ENCODE measurements around the gene DCAKD.

Gene DCAKD

DNA sequence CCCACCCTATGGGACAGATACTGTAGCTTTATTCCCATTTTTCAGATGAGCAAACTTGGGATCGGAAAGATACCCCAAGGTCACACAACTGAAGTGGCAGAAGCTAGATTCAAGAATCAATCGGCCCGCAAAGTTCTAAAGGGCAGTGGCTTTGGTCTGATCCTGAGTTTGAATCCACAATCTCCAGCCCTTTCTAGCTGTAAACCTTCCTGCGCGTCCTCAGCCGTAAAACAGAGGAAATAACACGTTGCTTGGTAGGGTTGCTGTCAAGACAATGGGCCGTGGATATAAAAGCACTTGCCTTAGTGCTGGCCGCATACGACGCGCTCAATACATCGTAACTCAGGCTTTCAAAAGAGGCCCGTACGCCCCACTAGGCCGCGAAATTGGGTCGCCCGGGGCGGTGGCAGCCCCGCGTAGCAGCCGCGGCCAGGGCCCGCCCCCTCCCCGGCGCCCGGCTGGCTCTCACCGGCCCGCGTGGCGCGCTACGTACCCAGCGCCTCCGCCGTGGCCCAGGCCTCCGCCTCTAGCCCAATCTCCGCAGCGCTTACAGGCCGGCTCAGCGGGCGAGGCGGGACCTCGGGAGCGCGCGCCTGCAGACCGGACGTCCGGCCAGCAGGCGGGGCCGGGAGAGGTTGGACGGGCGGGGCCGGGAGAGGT is at the start of gene DCAKD:
Gene DCAKD, minus strand, starts transcription at position 573 of the 660 bp plus-strand sequence. CDS start 16,747 bp downstream, outside the sequence.
- peak; percentile 99 for DNase-seq (ENCODE audit: low read depth, low spot score)

- DNase-seq (ENCODE audit: low read depth, low spot score), result peak; percentile 92
Measured at GRCh38 chr17:45098869-45099616, 47.6 kb upstream of the DCAKD start.

DNA sequence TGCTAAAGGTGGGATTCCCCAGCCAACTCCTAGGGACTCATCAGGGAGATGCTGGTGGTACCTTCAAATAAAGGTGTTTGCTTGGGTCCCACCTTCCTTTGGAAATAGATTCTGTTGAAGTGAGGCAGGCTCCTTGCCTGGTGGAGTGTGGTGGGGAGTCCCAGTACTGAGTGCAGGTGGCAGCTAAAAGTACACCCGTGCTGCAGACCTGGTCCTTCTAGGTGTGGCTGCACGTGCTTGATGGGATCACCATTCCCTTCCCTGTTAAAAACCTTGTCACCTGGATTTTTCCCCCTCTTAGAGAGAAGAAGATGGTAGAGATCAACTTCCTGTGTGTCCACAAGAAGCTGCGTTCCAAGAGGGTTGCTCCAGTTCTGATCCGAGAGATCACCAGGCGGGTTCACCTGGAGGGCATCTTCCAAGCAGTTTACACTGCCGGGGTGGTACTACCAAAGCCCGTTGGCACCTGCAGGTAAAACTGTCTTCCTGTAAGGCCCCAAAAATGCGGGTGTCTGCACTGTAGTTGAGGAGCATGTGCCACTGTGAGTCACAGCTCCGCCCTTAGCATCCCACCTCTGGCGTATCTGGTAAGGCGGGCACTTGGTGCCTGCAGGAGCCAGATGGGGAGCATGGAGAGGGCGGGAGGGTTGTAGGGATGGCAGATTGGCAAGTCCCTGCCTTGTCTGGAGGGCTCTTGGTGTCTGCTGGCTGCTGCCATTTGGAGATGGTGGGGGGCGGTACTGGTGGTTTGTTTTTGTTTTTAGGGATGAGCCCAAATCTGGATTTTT is 46.8 kb upstream of the DCAKD start:
- no peak for DNase-seq (ENCODE audit: low read depth, low spot score)

GRCh38 chr17:45096926-45097325 is 45.5 kb upstream of the DCAKD start:
- DNase-seq (ENCODE audit: low read depth, low spot score), result no peak

DNA sequence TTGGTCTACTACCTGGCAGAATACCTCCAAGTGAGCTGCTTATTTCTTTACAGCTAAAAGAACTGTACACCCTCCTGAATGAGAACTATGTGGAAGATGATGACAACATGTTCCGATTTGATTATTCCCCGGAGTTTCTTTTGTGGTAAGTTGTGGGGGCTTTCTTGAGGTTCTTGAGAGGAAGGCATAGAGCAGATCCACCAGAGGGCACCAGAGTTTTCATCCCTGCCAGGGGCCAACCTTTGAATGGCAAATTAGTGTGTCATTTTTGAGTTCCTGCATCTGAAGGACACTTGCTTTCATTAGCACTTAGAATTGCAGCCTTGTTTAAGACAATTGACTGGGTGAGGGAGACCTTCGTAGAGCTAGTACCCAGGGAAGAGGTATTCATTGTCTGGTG is 44.7 kb upstream of the DCAKD start:
- peak; percentile 64 for DNase-seq (ENCODE audit: low read depth, low spot score)

- peak; percentile 74 for DNase-seq (ENCODE audit: low read depth, low spot score)
Measured at GRCh38 chr17:45093444-45094110, 42.1 kb upstream of the DCAKD start.

DNA sequence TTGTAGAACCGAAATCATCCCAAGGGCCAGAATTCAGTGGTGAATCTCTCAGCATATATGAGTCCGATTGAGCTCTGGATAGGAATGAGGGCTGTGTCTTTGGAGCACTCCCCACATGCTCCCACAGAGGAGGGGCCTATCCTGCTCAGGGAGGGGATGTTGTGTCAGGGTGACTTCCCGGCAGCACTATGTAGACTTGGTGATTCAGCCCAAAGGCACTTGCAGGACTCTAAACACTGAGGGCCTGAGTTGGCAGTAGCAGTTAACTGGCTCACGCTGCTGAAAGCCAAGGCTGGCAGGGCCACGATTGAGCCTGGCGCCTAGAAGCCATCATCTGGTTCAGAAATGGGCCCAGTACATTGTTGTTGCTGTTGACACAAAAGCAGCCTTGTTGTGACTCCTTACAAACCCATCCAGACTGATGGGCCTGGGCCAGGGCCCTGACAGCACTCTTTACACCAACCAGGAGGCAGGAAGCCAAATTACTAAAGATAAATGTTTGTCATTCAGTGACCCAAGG is 41.5 kb upstream of the DCAKD start:
- peak; percentile 98 for DNase-seq (ENCODE audit: low read depth, low spot score)

DNA sequence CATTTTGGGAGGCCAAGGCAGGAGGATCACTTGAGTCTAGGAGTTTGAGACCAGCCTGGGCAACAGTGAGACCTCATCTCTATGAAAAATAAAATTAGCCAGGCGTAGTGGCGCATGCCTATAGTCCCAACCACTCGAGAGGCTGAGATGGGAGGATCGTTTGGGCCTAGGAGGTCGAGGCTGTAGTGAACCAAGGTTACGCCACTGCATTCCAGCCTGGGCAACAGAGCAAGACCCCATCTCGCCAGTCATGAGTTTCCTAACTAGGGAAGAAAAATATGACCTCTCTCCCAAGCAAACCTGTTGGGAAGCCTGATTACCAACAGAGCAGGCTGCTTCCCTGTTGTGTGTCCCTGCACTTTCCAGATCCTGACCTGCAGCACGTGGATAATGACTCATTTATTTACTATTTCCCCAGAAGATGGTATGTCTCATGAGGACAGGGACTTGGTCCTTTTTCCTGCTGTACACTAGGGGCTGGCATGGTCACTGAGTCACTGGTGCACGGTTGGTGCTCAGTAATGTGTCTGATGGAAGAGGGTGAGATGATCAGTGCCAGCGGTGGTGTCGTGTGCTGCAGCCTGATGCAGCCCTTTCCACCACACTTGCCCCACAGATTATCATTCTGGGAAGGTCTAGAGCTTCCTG is 40.5 kb upstream of the DCAKD start:
- DNase-seq (ENCODE audit: low read depth, low spot score), result no peak

DNA sequence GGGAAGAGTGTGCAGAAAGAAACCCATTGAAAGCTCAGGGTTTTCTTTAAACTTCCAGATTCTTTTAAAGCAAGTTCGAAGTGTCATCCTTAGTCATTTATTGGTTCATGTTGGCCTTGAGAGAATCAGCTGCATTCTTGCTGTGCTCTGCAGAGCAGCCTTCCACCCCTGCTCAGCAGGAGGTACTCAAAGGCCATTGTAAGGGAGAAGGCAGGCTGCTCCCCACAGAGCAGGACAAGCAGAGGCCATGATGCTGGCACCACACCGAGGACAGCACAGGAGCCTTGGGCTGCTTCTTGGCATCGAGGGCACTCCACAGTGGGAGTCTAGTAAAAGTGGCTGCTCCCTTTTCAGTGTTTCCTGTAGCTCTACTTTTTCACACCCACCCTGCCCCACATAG is 39.3 kb upstream of the DCAKD start:
- DNase-seq (ENCODE audit: low read depth, low spot score), result no peak

GRCh38 chr17:45088741-45089140 is 37.3 kb upstream of the DCAKD start:
- DNase-seq (ENCODE audit: low read depth, low spot score), result no peak

- no peak for DNase-seq (ENCODE audit: low read depth, low spot score)
Measured at GRCh38 chr17:45087978-45088377, 36.5 kb upstream of the DCAKD start.

- peak; percentile 78 for DNase-seq (ENCODE audit: low read depth, low spot score)
Measured at GRCh38 chr17:45087504-45087975, 36.1 kb upstream of the DCAKD start.

DNA sequence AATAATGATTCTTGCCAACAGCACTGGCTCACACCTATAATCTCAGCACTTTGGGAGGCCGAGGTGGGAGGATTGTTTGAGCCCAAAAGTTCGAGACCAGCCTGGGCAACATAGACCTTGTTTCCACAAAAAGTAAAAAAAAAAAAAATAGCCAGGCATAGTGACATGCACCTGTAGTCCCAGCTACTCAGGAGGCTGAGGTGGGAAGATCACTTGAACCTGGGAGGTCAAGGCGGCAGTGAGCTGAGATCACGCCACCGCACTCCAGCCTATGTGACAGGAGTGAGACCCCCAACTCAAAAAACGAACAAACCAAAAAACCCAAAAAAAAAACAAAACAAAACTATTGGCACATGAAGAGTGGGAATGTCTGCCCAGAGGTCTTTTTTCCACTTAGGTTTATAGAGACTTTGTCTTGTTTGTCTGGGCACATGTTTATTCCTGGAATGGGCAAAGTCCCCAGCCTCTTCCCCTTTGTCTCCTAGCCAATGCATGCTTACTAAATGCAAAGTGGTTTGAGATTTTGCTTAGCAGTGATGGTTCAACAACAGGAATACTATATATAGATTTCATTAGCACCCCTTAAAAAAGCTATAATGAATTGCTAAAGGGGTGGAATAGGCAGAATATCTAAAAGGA is 35.6 kb upstream of the DCAKD start:
- no peak for DNase-seq (ENCODE audit: low read depth, low spot score)

DNA sequence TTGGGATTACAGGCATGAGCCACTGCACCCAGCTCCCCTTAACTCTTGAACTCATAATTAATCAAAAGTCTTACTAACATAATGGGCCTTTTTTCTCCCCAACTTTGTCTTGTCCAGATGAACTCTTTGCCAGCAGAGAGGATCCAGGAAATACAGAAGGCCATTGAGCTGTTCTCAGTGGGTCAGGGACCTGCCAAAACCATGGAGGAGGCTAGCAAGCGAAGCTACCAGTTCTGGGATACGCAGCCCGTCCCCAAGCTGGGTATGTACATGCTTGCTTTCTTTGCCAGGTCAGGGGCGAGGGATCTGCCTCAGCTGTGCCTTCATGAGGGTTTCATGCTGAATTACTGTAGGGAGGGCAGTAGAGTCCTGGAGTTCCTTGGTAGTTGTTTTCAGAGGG is 35.0 kb upstream of the DCAKD start:
- no peak for DNase-seq (ENCODE audit: low read depth, low spot score)

DNA sequence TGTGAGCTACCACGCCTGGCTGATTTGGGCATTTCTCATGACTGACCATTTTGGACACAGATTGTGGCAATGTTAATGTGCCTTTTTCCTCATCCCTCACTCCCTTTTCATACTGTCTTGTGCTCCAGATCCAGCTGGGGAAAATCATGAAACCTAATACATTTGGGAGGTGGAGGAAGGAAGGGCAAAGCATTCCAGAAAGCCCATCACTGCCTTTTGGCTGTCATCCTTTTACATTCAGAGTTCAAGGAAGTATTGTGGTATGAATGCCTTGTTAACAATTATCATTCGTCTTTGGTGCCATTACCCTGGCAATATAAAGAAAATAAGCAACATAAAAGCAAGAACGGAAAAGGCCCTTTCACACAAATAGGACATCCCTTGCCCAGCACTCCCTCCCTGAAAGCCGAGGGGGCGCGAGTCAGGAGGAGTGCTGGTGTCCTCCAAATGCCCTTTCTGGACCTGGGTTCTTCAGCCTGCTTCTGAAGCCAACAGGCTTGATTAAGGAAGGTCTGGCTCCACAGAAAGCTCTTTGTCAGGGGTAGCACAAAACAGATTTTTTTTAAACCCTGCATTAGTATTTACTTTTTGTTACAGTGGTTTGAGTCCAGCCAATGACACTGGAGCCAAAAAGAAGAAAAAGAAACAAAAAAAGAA is 29.7 kb upstream of the DCAKD start:
- DNase-seq (ENCODE audit: low read depth, low spot score), result no peak

DNA sequence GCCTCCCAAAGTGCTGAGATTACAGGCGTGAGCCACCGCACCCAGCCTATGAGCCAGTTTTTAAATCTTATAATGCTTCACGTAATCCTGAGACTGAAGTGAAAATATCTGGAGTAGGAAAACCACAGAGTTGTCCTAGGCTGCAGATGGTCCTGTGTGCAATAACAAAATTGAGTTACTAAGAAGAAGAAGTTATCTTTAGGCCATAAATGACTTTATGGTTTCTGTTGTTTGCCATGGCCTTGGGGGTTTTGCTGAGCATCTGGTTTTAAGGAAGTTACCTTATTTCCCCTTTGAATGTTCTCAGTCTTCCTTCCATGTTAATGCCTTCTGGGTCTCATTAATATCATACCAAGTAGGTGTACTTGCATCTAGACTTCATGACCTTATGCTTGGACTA is 26.2 kb upstream of the DCAKD start:
- no peak for DNase-seq (ENCODE audit: low read depth, low spot score)

DNA sequence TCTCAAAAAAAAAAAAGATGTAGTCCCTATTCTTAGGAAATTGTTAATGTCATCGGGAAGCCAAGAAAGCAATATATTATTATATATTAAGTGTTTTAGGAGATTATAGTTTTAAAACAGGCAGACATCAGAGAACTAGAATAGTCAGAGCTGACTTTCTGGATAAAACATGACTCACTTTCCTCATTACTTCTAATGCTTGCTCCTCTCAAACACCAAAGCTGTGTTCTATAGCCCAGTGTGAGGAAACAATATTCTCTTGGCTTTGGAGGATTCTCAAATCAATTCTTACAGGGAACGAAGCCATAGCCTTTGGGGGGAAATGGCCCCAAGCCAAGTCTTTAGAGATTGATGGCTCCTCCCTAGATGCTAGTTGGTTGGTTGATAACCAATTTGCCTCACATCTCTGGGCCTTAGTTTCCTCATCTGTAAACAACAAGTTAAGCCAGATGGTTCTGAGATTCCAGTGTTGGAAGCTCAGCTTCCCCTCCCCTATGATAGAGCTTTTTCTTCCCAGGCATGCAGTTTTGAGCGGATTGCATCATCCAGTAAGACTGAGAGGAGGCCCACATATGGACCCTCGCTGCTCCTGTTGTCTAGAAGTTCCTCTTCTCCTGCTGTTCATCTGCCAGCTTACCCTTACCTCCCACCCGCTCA is 22.1 kb upstream of the DCAKD start:
- DNase-seq (ENCODE audit: low read depth, low spot score), result peak; percentile 39

DNA sequence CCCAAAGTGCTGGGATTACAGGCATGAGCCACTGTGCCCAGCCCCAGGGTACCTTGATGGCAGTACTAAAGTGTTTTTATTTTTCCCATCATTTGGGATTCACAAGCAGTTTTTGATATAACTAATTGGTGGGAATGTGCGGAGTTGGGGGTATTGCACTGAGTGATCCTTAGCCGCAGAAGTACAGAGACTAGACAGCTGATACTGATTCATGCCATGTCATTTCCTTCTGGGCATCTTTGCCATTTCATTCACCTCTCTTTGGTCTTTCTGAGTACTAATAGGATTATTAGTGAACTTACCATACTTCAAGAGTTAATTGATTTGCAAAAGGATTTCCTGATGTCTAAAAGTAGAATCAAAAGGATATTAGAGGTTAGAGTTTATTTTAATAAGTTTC is 19.4 kb upstream of the DCAKD start:
- no peak for DNase-seq (ENCODE audit: low read depth, low spot score)

- no peak for DNase-seq (ENCODE audit: low read depth, low spot score)
Measured at GRCh38 chr17:45070001-45070400, 18.6 kb upstream of the DCAKD start.

- no peak for DNase-seq (ENCODE audit: low read depth, low spot score)
Measured at GRCh38 chr17:45067637-45068036, 16.2 kb upstream of the DCAKD start.
